GM19238 (cell line): ENCODE data around the gene SLC15A3.
"Not testable (repeated sequence)": the region's sequence is repeated elsewhere in the genome, so short reads cannot be mapped to it uniquely, and the experiment has no call there.

Experiments
- DNase-seq: peaks from one replicate; pipeline ENCODE4 v3.0.0; 2011; ENCODE audit warnings: low spot score; ENCODE audit not compliant: insufficient read length

Gene SLC15A3

DNA sequence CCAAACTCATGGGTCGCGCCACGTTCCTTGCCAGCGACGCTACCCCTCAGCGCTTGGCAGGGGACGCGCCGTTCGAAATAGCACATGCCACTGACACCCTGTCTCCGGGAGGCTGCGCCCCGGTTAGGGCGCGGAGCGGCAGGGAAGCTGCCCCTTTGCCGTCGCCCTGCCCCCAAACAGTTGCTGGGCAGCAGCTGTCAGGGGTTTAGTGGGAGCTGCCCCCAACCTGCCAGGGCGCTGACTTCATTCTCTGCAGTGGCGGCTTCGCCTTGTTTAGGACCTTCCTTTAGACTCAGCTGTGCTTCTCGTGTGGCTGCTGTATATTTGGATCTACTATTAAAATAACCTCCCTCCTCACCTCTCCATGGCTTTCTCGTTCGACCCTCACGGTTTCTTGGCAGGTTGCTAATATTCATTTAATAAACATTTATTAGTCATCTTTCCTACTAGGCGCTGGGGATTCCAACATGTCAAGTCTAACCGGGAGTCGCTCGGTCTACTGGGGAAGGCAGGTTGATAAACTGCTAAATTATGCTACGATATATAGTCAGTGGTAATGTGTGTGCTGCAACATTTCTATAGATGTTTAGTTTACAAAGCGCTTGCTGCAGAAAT lies 37.2 kb downstream of the SLC15A3 start:
- no peak for DNase-seq

- DNase-seq = peak; percentile 87
Observed at GRCh38 chr11:60913793-60914632, 38.0 kb downstream of the SLC15A3 start, which contains the start of gene TMEM109. TMEM109 (plus strand) TSS chr11:60914158; CDS start chr11:60919694, 5,536 bp downstream.

GRCh38 chr11:60912851-60913528 lies 39.0 kb downstream of the SLC15A3 start:
- no peak for DNase-seq

DNA sequence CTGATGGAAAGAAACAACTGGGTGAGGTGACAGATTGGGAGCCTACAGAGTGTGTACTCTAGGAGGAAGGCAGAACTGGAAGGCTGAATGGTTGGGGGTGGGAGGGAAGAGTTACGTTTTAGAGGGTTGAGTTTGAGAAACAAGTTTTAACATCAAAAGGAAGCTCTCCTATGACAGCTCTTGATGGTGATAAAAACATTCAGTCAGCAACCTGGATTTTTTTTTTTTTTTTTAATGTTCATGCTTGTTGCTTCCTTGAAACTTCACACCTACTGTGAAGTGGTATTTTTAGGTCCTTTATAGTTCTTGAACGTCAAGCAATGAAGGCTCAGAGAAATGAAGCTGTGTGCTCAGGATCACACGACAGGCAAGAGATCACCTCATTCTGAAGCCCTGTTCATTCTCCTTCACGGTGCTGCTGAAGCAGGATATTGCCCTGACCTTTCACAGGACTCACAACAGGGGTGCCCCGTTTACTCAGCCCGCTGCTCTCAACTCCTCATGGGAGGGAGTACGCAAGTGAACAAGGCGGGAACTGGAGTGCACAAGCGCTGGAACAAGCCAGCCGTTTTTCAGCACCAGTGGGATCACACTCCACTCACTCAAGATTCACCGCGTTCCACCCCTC lies 39.6 kb downstream of the SLC15A3 start:
- DNase-seq = no peak

DNA sequence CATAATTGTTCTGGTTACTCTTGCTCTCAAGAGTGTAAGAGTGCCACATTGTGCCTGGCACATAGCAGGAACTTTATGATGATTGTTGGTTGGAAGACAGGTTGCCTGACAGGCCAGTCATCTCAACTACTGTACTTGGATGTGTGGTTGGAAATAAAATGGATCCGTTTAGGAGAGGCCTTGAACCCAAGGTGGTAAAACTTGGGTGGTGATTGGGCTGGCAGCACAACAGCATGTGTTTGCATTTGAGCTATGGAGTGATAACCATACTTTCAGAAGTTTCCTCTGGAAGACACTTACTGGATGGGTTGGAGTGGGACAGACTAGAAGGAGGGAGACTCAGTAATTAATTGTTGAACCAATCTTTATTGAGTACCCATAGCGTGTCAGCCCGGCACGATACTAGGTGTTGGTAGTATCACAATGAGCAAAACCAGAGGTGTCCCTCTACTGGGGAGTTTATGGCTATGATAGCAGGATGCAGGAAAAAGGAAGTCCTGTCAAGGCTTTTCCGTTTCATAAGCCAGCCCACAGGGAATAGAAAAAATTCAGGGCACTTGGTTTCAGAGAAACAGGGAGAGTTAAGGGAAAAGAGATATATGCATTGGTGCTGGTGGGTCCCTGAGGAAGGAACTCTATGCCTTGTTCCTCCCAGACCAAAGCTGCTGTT lies 41.1 kb downstream of the SLC15A3 start:
- no peak for DNase-seq

DNA sequence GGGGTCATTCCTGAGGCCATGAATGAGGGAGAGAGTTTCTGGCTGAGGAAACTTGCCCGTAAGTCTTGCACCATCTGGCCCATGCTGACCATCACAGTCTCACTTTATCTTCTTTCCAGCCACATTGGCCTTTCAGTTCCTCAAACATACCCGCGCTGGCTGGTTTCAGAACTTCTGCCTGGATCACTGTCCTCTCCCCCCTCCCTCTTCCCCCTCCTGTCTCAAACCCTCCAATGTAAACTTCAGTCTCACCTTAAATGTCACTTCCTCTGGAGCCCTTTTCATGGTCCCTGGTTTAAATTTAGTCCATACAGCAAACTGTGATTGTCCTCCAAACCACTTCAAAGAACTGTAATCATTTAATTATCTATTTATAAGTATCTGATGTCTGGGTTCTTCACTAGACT lies 41.7 kb downstream of the SLC15A3 start:
- no peak for DNase-seq

GRCh38 chr11:60909680-60910280 lies 42.2 kb downstream of the SLC15A3 start:
- not testable (repeated sequence) for DNase-seq

GRCh38 chr11:60908803-60909202 lies 43.2 kb downstream of the SLC15A3 start:
- no peak for DNase-seq

DNA sequence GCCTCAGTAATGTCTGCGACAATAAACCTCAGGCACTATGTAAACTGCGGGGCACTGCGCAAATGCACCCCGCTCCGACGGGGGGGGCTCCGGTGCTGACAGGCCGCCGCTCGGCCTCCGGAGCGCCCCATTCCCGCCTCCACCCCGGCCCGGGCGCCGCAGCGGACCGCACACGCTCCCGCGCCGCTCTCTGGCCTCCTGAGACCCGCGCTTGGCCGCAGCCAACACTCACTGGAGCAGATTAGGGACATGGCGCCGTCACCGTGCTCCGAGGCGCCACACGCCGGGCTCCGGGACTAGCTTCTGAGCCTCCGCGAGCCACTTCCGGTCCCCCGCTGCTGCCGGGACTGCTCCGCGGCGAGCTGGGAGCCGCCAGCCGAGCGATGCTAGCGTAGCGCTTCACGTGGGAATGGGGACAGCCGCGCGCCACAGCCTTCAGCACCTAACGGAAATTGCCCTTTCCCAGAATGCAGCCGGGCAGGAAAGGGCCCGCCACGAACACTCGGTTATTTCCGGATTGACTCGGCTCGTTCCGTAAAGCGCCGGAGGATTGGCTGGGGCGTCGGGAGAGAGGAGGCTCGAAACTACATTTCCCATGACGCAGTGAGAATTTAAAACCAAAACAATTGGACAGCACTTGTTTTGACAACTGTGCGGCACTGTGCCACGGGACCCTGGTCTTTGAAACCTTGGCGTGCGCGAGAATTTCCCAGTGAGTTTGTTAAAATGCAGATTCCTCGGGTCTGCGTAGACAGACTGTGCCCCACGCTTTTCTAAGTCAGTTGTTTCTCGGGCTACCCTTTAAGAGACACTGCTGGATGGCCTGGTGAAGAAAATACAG lies 45.6 kb downstream of the SLC15A3 start, which contains the start of gene PRPF19:
PRPF19 (minus strand) TSS at position 454 of the 841 bp plus-strand sequence; CDS start at position 251, 203 bp downstream.
- peak; percentile 92 for DNase-seq

DNA sequence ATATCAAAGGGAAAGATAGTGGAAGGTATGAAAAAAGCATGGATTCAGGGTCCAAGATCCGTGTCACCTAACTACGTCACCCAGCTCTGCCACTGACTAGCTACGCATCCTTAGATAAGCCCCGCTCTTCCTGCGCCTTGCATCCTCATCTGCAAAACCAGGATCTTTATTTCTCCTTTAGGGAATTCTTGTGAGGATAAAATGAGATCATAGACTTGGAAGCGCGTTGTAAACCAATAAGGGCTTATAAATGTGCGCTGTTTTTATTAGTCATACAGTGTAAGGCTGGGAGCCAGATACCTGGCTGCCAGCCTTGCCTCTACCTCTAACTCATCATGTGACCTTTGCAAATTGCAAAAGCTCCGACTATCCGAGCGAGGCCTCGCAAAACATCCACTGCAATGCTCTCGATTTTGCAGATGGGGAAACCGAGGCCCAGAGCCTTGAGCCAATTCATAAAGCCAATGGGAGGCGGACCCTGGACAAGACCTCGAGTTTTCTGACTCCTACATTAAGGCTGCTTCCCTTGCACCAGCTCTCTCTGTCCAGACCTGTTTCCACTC lies 46.3 kb downstream of the SLC15A3 start:
- no peak for DNase-seq

DNA sequence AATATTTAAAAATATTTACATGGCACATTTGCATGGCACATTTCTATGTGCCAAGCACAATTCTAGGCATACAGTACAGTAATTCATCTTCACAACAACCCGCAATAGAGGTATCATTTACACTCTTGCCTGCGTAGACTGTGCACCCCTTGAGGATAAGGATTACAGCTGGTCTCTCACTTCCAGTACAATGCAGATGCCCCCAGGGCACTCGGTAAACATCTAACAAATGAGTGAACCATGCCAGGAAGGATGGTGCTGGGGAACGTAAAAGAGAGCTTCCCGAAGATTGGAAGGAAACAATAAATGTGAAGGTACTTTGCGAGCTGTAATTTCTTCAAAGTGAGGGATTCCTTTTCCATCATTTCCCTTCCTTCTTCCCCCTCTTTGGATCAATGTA lies 46.9 kb downstream of the SLC15A3 start:
- no peak for DNase-seq

DNA sequence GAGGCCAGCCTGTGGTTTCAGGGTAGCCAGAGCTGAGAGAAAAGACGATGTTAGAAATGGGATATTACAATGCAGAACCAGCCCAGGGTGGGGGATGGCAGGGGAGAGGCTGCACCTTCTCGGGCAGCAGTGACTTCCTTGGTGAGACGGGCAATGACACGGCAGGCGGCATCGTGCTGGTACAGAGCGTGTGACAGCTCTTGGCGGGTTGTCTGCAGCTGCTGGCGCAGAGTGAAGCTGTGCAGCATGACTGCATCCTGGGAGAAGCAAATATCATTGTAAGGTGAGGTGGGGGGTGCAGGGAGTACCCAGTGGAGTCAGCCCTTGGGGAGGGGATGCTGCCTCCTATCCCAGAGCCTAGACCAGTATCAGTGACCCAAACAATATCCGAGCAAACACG lies 49.4 kb downstream of the SLC15A3 start:
- DNase-seq = no peak

DNA sequence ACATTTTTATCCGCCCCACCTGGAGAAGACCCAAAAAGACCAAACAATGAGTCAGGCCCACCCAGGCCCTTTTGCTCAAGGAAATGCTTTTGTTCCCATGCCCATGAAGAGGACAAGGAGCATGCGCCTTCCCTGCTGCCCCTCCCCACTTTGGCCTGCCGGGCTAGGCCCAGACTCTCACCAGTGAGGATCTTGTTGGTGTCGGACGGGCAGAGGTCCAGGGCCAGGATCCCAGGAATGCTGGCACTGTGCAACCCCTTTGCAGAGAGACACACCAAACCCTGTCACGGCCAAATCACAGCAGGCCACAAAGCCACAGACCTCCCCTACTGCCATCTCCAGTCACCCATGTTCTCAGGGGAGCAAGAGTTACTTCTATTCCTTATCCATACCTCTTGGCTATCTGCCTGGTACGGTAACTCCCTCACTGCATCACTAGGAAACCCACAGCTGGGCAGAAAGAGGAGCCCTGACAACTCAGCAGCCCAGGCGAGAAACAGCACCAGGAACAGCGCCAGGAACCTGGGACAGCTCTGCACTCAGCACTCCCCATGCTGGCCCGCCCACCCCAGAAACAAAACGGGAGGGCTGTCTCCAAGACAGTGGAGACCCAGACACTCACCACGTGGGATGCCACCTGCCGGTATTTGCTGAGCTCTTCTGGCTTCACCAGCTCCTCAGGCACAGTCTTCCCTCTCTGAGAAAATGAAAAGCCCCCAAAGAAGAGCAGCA lies 51.1 kb downstream of the SLC15A3 start:
- no peak for DNase-seq

GRCh38 chr11:60899977-60900376 lies 52.0 kb downstream of the SLC15A3 start:
- DNase-seq = no peak

- DNase-seq = no peak
Observed at GRCh38 chr11:60899046-60899936, 52.7 kb downstream of the SLC15A3 start.

- no peak for DNase-seq
Observed at GRCh38 chr11:60897496-60897895, 54.5 kb downstream of the SLC15A3 start.

- no peak for DNase-seq
Observed at GRCh38 chr11:60895687-60896086, 56.3 kb downstream of the SLC15A3 start.
